Peyer's patch (tissue), 4 donors: ENCODE measurements around the gene SHE.

ENCODE experiments used
- POLR2A ChIP-seq, 2 donors: fragments of 450-650 bp; IDR thresholded peaks; one replicate each; pipeline ENCODE4 v1.5.1; 2017; ENCODE audit warnings: antibody characterized with exemption in 2 of 2, mild to moderate bottlenecking in 2 of 2, moderate library complexity in 2 of 2
- TF ChIP-seq, protein P1 (sequence below), 6 experiments: fragments of 450-650 bp in 4 of 6; fragments of 200-600 bp in 2 of 6; sonication (generic) in 1 of 6; IDR thresholded peaks; one replicate each; pipeline ENCODE4 v1.5.1; 2017 to 2019; ENCODE audit warnings: antibody characterized with exemption in 6 of 6, mild to moderate bottlenecking in 3 of 6, moderate library complexity in 1 of 6

- TF ChIP-seq, protein P1, sequence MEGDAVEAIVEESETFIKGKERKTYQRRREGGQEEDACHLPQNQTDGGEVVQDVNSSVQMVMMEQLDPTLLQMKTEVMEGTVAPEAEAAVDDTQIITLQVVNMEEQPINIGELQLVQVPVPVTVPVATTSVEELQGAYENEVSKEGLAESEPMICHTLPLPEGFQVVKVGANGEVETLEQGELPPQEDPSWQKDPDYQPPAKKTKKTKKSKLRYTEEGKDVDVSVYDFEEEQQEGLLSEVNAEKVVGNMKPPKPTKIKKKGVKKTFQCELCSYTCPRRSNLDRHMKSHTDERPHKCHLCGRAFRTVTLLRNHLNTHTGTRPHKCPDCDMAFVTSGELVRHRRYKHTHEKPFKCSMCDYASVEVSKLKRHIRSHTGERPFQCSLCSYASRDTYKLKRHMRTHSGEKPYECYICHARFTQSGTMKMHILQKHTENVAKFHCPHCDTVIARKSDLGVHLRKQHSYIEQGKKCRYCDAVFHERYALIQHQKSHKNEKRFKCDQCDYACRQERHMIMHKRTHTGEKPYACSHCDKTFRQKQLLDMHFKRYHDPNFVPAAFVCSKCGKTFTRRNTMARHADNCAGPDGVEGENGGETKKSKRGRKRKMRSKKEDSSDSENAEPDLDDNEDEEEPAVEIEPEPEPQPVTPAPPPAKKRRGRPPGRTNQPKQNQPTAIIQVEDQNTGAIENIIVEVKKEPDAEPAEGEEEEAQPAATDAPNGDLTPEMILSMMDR (IDR thresholded peaks at IDR 0.05), result no peak
- TF ChIP-seq POLR2A (IDR thresholded peaks at IDR 0.05), result no peak
These were observed 25.0 kb upstream of the SHE start for GRCh38 chr1:154527192-154527591.
